GM21515 (cell line): Measurements from ENCODE around the gene MT1M.
"Not testable (repeated sequence)": the region's sequence is repeated elsewhere in the genome, so short reads cannot be mapped to it uniquely, and the experiment has no call there.

Source experiments
- ATAC-seq: cut with Tn5 transposase; IDR thresholded peaks from one replicate; pipeline ENCODE4 v1.9.1; 2021; ENCODE audit not compliant: unreplicated experiment

The MT1M gene

GRCh38 chr16:56632156-56632847 is at the start of gene MT1M:
MT1M (plus strand) TSS chr16:56632659; CDS start chr16:56632732, 73 bp downstream.
- ATAC-seq, result no peak

- ATAC-seq, result not testable (repeated sequence)
These were observed 49.5 kb upstream of the MT1M start for GRCh38 chr16:56582911-56583310.

GRCh38 chr16:56583351-56584168 is 48.9 kb upstream of the MT1M start:
- ATAC-seq, result no peak

GRCh38 chr16:56584276-56584675 is 48.2 kb upstream of the MT1M start:
- ATAC-seq, result no peak

- ATAC-seq, result no peak
These were observed 43.7 kb upstream of the MT1M start for GRCh38 chr16:56588781-56589140.

GRCh38 chr16:56589141-56590039 is 43.1 kb upstream of the MT1M start, which contains the start of gene MT3:
MT3 (plus strand) TSS chr16:56589528; CDS start chr16:56589591, 63 bp downstream.
- ATAC-seq, result no peak

GRCh38 chr16:56591377-56592060 is 40.9 kb upstream of the MT1M start:
- ATAC-seq, result no peak

GRCh38 chr16:56593573-56594291 is 38.7 kb upstream of the MT1M start:
- ATAC-seq, result no peak

GRCh38 chr16:56594292-56594619 is 38.2 kb upstream of the MT1M start:
- ATAC-seq, result no peak

- no peak for ATAC-seq
These were observed 32.0 kb upstream of the MT1M start for GRCh38 chr16:56600398-56600999.

GRCh38 chr16:56601325-56601724 is 31.1 kb upstream of the MT1M start:
- ATAC-seq, result no peak

- ATAC-seq, result no peak
These were observed 28.9 kb upstream of the MT1M start for GRCh38 chr16:56603589-56603988.

GRCh38 chr16:56604966-56605365 is 27.5 kb upstream of the MT1M start:
- no peak for ATAC-seq

- ATAC-seq, result no peak
These were observed 27.0 kb upstream of the MT1M start for GRCh38 chr16:56605475-56605874.

- no peak for ATAC-seq
These were observed 26.4 kb upstream of the MT1M start for GRCh38 chr16:56606071-56606475.

- ATAC-seq, result no peak
These were observed 25.9 kb upstream of the MT1M start for GRCh38 chr16:56606476-56607108.

GRCh38 chr16:56607109-56607618 is 25.3 kb upstream of the MT1M start:
- ATAC-seq, result no peak

GRCh38 chr16:56607675-56608042 is 24.8 kb upstream of the MT1M start:
- no peak for ATAC-seq
